ENCODE results near the gene ARHGAP12.

The ARHGAP12 gene

GRCh38 chr10:31867646-31868045 lies 61.0 kb downstream of the ARHGAP12 start:
- no peak for TF ChIP-seq CTCF (IDR thresholded peaks at IDR 0.05; ENCODE audit: poor library complexity, severe bottlenecking)
- DNase-seq (ENCODE audit: low spot score) (no peak), ATAC-seq (ENCODE audit: low read depth) (no peak)
- Histone ChIP-seq H3K4me3 (ENCODE audit: severe bottlenecking) (no peak overlapping the region), H3K9me3 (ENCODE audit: severe bottlenecking) (no peaks in the 10 kb centered on the region), H3K27me3 (ENCODE audit: insufficient read depth, poor library complexity, severe bottlenecking) (no peaks in the 10 kb centered on the region), H3K27ac (ENCODE audit: poor library complexity, severe bottlenecking) (no peak overlapping the region), H3K36me3 (ENCODE audit: low read depth) (no peaks in the 10 kb centered on the region), H3K4me1 (ENCODE audit: insufficient read depth, poor library complexity, severe bottlenecking) (peaks cover 7% of the 10 kb centered on the region)

GRCh38 chr10:31866118-31866670 lies 62.4 kb downstream of the ARHGAP12 start:
- Histone ChIP-seq H3K9me3 (ENCODE audit: severe bottlenecking) (no peaks in the 10 kb centered on the region), H3K36me3 (ENCODE audit: low read depth) (no peaks in the 10 kb centered on the region), H3K4me1 (ENCODE audit: insufficient read depth, poor library complexity, severe bottlenecking) (peaks cover 7% of the 10 kb centered on the region), H3K27me3 (ENCODE audit: insufficient read depth, poor library complexity, severe bottlenecking) (no peaks in the 10 kb centered on the region), H3K4me3 (ENCODE audit: severe bottlenecking) (no peak overlapping the region), H3K27ac (ENCODE audit: poor library complexity, severe bottlenecking) (no peak overlapping the region)
- no peak for ATAC-seq (ENCODE audit: low read depth)
- no peak for DNase-seq (ENCODE audit: low spot score)
- TF ChIP-seq CTCF (IDR thresholded peaks at IDR 0.05; ENCODE audit: poor library complexity, severe bottlenecking): no peak

- Histone ChIP-seq H3K27me3 (ENCODE audit: insufficient read depth, poor library complexity, severe bottlenecking) (no peaks in the 10 kb centered on the region), H3K36me3 (ENCODE audit: low read depth) (0 out of 2 replicates have a peak, but pooled peaks cover 5% of the 10 kb centered on the region), H3K9me3 (ENCODE audit: severe bottlenecking) (no peaks in the 10 kb centered on the region), H3K4me1 (ENCODE audit: insufficient read depth, poor library complexity, severe bottlenecking) (peaks cover 7% of the 10 kb centered on the region), H3K4me3 (ENCODE audit: severe bottlenecking) (no peak overlapping the region), H3K27ac (ENCODE audit: poor library complexity, severe bottlenecking) (no peak overlapping the region)
- TF ChIP-seq CTCF (IDR thresholded peaks at IDR 0.05; ENCODE audit: poor library complexity, severe bottlenecking): no peak
- ATAC-seq (ENCODE audit: low read depth): peak; percentile 25; the same call in 1 of the 3 replicates
- no peak for DNase-seq (ENCODE audit: low spot score)
Measured at GRCh38 chr10:31864834-31865518, 63.7 kb downstream of the ARHGAP12 start.

- Histone ChIP-seq H3K4me1 (ENCODE audit: insufficient read depth, poor library complexity, severe bottlenecking) (no peaks in the 10 kb centered on the region), H3K27me3 (ENCODE audit: insufficient read depth, poor library complexity, severe bottlenecking) (no peaks in the 10 kb centered on the region), H3K4me3 (ENCODE audit: severe bottlenecking) (no peak overlapping the region), H3K36me3 (ENCODE audit: low read depth) (peaks cover 9% of the 10 kb centered on the region), H3K9me3 (ENCODE audit: severe bottlenecking) (peaks cover 2% of the 10 kb centered on the region), H3K27ac (ENCODE audit: poor library complexity, severe bottlenecking) (no peak overlapping the region)
- no peak for DNase-seq (ENCODE audit: low spot score)
- ATAC-seq (ENCODE audit: low read depth): no peak
- no peak for TF ChIP-seq CTCF (IDR thresholded peaks at IDR 0.05; ENCODE audit: poor library complexity, severe bottlenecking)
Measured at GRCh38 chr10:31855033-31855432, 73.6 kb downstream of the ARHGAP12 start.

- ATAC-seq (ENCODE audit: low read depth) (no peak), DNase-seq (ENCODE audit: low spot score) (no peak)
- Histone ChIP-seq H3K36me3 (ENCODE audit: low read depth) (peaks cover 8% of the 10 kb centered on the region; the same call in 1 of the 2 replicates), H3K27ac (ENCODE audit: poor library complexity, severe bottlenecking) (no peak overlapping the region), H3K4me3 (ENCODE audit: severe bottlenecking) (no peak overlapping the region), H3K27me3 (ENCODE audit: insufficient read depth, poor library complexity, severe bottlenecking) (no peaks in the 10 kb centered on the region), H3K4me1 (ENCODE audit: insufficient read depth, poor library complexity, severe bottlenecking) (no peaks in the 10 kb centered on the region), H3K9me3 (ENCODE audit: severe bottlenecking) (peaks cover 2% of the 10 kb centered on the region)
- TF ChIP-seq CTCF (IDR thresholded peaks at IDR 0.05; ENCODE audit: poor library complexity, severe bottlenecking): no peak
Measured at GRCh38 chr10:31853629-31854028, 75.0 kb downstream of the ARHGAP12 start.
